HepG2 (cell line): ENCODE measurements around the gene PAFAH1B2. TPM values are rescaled to one million over a fixed set of nuclear protein-coding genes. Genes with fewer than 3 reads are reported as not detected.

ENCODE experiments used
- DMAP1 ChIP-seq: IDR thresholded peaks from 2 replicates; pipeline ENCODE4 v1.6.1; 2016
- HNF1B ChIP-seq: sonication (generic); formaldehyde crosslinking; IDR thresholded peaks from 2 replicates; pipeline ENCODE4 v1.5.1; 2020; ENCODE audit warnings: mild to moderate bottlenecking, moderate library complexity, missing genetic modification reagents
- KLF13 ChIP-seq: sonication (generic); formaldehyde crosslinking; IDR thresholded peaks from 2 replicates; pipeline ENCODE4 v1.4.0; 2020; ENCODE audit warnings: mild to moderate bottlenecking, missing genetic modification reagents
- REPIN1 ChIP-seq: sonication (generic); formaldehyde crosslinking; IDR thresholded peaks from 2 replicates; pipeline ENCODE4 v1.8.0; 2022; ENCODE audit warnings: missing genetic modification reagents, low read depth, mild to moderate bottlenecking, borderline replicate concordance
- STAG1 ChIP-seq: sonication (generic); formaldehyde crosslinking; IDR thresholded peaks from 2 replicates; pipeline ENCODE4 v1.4.0; 2020; ENCODE audit warnings: missing genetic modification reagents
- ZNF232 ChIP-seq: sonication (generic); formaldehyde crosslinking; IDR thresholded peaks from 2 replicates; pipeline ENCODE4 v1.4.0; 2020; ENCODE audit warnings: missing genetic modification reagents, borderline replicate concordance
- ZNF329 ChIP-seq: sonication (generic); formaldehyde crosslinking; IDR thresholded peaks from 2 replicates; pipeline ENCODE4 v1.9.0; 2021; ENCODE audit warnings: low read depth, mild to moderate bottlenecking, missing genetic modification reagents
- ZNF607 ChIP-seq: sonication (generic); formaldehyde crosslinking; IDR thresholded peaks from 2 replicates; pipeline ENCODE4 v1.5.1; 2020; ENCODE audit warnings: missing genetic modification reagents, mild to moderate bottlenecking, borderline replicate concordance
- ZNF710 ChIP-seq: sonication (generic); formaldehyde crosslinking; IDR thresholded peaks from 2 replicates; pipeline ENCODE4 v1.5.0; 2020; ENCODE audit warnings: mild to moderate bottlenecking, missing genetic modification reagents, borderline replicate concordance
- ZNF770 ChIP-seq: sonication (generic); formaldehyde crosslinking; IDR thresholded peaks from 2 replicates; pipeline ENCODE4 v1.5.0; 2020; ENCODE audit warnings: mild to moderate bottlenecking, missing genetic modification reagents
- polyA plus RNA-seq, 8 experiments: library from polyadenylated mRNA; depleted of rRNA in 3 of 8; stranded (reverse) in 7 of 8; unstranded in 1 of 8; fragments of >200 nt; fragmentation: Illumina TruSeq in 4 of 8; extraction: Trizol in 4 of 8; gene quantifications; 2 replicates each; pipeline versions ENCODE4 v1.2.1 to v1.2.3, GENCODE V29; 2011 to 2016; ENCODE audit warnings: low read depth in 4 of 8, missing spikeins in 1 of 8, mixed read lengths in 1 of 8; ENCODE audit not compliant: insufficient read depth in 1 of 8
- total RNA-seq, 5 experiments: library from RNA; depleted of rRNA; stranded (reverse); fragments of >200 nt; fragmentation: Illumina TruSeq; extraction: Trizol; gene quantifications; 2 replicates each; pipeline ENCODE4 v1.2.3, GENCODE V29; 2016; ENCODE audit warnings: low read depth in 1 of 5
- TF ChIP-seq, protein P1 (sequence below), 2 experiments: sonication (generic) in 1 of 2; formaldehyde crosslinking in 1 of 2; IDR thresholded peaks; 2 replicates each; pipeline versions ENCODE4 v1.6.1 to v1.9.0; 2014 to 2022; ENCODE audit warnings: antibody characterized with exemption in 1 of 2, borderline replicate concordance in 1 of 2, inconsistent platforms in 1 of 2, low read depth in 1 of 2, missing genetic modification reagents in 1 of 2
- TF ChIP-seq, protein P2 (sequence below): sonication (generic); formaldehyde crosslinking; IDR thresholded peaks from 2 replicates; pipeline ENCODE4 v1.9.0; 2022; ENCODE audit warnings: missing genetic modification reagents, mild to moderate bottlenecking, borderline replicate concordance

PAFAH1B2 gene
- total and polyA plus RNA-seq, 2 of the 13 experiments (the other 11 are each of a cell fraction or from before 2014, with no cell fraction given) = 28.8 to 104 TPM

DNA sequence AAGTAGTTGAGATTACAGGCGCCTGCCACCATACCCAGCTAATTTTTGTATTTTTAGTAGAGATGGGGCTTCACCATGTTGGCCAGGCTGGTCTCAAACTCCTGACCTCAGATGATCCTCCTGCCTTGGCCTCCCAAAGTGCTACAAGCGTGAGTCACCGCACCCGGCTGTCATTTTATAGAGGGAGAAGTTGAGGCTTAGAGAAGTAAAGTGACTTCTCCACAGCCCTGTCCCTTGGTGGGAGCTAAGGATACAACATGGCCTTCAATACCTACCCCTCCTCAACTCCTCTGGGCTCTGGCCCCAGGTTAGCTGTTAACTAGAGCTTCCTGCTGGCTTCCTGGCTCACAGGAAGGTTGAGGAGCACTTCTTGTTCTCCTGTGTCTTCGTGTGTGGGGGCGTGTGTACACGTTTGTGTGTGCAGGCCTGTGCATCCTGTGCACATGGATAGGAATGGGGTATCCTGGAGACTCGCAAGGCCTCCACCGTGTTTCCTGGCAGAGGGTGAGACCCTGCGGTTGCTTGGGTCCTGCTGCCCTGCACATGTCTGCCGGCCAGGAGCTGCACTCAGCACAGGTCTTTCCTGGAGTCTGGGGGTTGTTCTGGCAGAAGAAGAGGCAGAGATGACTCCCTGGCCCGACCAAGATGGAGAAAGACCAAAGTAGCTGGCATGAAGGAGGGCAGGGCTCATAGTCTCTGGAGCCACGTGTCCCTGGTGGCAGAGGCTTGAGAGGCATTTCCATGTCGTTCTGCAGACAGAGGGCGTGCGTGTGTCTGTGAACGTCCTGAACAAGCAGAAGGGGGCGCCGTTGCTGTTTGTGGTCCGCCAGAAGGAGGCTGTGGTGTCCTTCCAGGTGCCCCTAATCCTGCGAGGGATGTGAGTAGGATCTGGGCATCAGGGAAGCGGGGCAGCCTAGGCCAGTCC, 36.8 kb downstream of the PAFAH1B2 start (continued):
- TF ChIP-seq, protein P1, sequence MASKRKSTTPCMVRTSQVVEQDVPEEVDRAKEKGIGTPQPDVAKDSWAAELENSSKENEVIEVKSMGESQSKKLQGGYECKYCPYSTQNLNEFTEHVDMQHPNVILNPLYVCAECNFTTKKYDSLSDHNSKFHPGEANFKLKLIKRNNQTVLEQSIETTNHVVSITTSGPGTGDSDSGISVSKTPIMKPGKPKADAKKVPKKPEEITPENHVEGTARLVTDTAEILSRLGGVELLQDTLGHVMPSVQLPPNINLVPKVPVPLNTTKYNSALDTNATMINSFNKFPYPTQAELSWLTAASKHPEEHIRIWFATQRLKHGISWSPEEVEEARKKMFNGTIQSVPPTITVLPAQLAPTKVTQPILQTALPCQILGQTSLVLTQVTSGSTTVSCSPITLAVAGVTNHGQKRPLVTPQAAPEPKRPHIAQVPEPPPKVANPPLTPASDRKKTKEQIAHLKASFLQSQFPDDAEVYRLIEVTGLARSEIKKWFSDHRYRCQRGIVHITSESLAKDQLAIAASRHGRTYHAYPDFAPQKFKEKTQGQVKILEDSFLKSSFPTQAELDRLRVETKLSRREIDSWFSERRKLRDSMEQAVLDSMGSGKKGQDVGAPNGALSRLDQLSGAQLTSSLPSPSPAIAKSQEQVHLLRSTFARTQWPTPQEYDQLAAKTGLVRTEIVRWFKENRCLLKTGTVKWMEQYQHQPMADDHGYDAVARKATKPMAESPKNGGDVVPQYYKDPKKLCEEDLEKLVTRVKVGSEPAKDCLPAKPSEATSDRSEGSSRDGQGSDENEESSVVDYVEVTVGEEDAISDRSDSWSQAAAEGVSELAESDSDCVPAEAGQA (IDR thresholded peaks at IDR 0.05; ENCODE audit: low read depth) = 0 out of 2 replicates have a peak, but pooled peaks have one; percentile 22
- TF ChIP-seq, protein P1 (CRISPR knock-in tag; IDR thresholded peaks at IDR 0.05; ENCODE audit: borderline replicate concordance) = no peak
- TF ChIP-seq ZNF710 (CRISPR knock-in tag) = no peak
- no peak for TF ChIP-seq REPIN1 (CRISPR knock-in tag)
- no peak for TF ChIP-seq ZNF607 (CRISPR knock-in tag)
- TF ChIP-seq ZNF232 (CRISPR knock-in tag) = no peak
- peak; percentile 45; the same call in 1 of the 2 replicates for TF ChIP-seq HNF1B (CRISPR knock-in tag)
- TF ChIP-seq STAG1 (CRISPR knock-in tag) = peak; percentile 52
- TF ChIP-seq ZNF329 = no peak
- TF ChIP-seq, protein P2, sequence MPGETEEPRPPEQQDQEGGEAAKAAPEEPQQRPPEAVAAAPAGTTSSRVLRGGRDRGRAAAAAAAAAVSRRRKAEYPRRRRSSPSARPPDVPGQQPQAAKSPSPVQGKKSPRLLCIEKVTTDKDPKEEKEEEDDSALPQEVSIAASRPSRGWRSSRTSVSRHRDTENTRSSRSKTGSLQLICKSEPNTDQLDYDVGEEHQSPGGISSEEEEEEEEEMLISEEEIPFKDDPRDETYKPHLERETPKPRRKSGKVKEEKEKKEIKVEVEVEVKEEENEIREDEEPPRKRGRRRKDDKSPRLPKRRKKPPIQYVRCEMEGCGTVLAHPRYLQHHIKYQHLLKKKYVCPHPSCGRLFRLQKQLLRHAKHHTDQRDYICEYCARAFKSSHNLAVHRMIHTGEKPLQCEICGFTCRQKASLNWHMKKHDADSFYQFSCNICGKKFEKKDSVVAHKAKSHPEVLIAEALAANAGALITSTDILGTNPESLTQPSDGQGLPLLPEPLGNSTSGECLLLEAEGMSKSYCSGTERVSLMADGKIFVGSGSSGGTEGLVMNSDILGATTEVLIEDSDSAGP (CRISPR knock-in tag) = peak; percentile 90; the same call in 1 of the 2 replicates
- TF ChIP-seq DMAP1 (CRISPR knock-in tag) = 0 out of 2 replicates have a peak, but pooled peaks have one; percentile 58
- TF ChIP-seq ZNF770 = peak; percentile 65
- 0 out of 2 replicates have a peak, but pooled peaks have one; percentile 74 for TF ChIP-seq KLF13 (CRISPR knock-in tag)
